RWPE1 (cell line): ENCODE measurements around the gene TSC22D2.

Experiments used
- CTCF ChIA-PET: fragments of 350-600 bp; sonication (Branson Sonifier 250); formaldehyde crosslinking; extraction: SDS; loops from one replicate; lab custom pipeline; 2021; lab: Yijun Ruan, JAX
- POLR2A ChIA-PET: fragments of 400-600 bp; formaldehyde crosslinking; extraction: SDS; loops from one replicate; lab custom pipeline; 2020; ENCODE audit warnings: antibody characterized with exemption; ENCODE audit not compliant: low non-redundant PET; lab: Yijun Ruan, JAX
- DNase-seq: peaks from one replicate; pipeline ENCODE4 v3.0.0; 2012; ENCODE audit warnings: low spot score
- H3K27ac ChIP-seq: fragments of 450-650 bp; 2 replicates; pipeline ENCODE4 v1.5.1; 2017
- TF ChIP-seq, protein P1 (sequence below): fragments of 450-650 bp; conservative IDR thresholded peaks from 2 replicates; pipeline ENCODE4 v1.5.1; 2017; ENCODE audit warnings: low read depth, mild to moderate bottlenecking

The TSC22D2 gene

DNA sequence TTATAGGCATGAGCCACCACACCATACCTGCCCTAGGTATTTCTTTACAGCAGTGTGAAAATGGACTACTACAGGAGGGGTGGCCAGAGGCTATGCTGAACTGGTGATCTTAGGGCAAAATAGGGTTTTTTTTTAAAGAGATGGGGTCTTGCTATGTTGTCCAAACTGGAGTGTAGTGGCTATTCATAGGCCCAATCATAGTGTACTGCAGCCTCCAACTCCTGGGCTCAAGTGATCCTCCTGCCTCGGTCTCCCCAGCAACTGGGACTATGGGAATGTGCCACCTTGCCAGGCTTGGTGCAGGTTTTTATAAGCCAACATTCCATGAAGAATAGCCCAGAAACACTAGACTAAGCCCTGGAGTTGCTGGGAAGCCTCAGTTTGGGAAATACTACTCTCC lies 28.6 kb upstream of the TSC22D2 start:
- POLR2A ChIA-PET, result no interaction called here
- H3K27ac ChIP-seq, result no peak overlapping the region
- DNase-seq, result no peak
- TF ChIP-seq, protein P1, sequence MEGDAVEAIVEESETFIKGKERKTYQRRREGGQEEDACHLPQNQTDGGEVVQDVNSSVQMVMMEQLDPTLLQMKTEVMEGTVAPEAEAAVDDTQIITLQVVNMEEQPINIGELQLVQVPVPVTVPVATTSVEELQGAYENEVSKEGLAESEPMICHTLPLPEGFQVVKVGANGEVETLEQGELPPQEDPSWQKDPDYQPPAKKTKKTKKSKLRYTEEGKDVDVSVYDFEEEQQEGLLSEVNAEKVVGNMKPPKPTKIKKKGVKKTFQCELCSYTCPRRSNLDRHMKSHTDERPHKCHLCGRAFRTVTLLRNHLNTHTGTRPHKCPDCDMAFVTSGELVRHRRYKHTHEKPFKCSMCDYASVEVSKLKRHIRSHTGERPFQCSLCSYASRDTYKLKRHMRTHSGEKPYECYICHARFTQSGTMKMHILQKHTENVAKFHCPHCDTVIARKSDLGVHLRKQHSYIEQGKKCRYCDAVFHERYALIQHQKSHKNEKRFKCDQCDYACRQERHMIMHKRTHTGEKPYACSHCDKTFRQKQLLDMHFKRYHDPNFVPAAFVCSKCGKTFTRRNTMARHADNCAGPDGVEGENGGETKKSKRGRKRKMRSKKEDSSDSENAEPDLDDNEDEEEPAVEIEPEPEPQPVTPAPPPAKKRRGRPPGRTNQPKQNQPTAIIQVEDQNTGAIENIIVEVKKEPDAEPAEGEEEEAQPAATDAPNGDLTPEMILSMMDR, result no peak
- CTCF ChIA-PET, result interaction anchor here (0.7 kb wide), 1 partner anchor 7 kb away, joined by 6 read pairs; no protein-coding TSS in a partner anchor

DNA sequence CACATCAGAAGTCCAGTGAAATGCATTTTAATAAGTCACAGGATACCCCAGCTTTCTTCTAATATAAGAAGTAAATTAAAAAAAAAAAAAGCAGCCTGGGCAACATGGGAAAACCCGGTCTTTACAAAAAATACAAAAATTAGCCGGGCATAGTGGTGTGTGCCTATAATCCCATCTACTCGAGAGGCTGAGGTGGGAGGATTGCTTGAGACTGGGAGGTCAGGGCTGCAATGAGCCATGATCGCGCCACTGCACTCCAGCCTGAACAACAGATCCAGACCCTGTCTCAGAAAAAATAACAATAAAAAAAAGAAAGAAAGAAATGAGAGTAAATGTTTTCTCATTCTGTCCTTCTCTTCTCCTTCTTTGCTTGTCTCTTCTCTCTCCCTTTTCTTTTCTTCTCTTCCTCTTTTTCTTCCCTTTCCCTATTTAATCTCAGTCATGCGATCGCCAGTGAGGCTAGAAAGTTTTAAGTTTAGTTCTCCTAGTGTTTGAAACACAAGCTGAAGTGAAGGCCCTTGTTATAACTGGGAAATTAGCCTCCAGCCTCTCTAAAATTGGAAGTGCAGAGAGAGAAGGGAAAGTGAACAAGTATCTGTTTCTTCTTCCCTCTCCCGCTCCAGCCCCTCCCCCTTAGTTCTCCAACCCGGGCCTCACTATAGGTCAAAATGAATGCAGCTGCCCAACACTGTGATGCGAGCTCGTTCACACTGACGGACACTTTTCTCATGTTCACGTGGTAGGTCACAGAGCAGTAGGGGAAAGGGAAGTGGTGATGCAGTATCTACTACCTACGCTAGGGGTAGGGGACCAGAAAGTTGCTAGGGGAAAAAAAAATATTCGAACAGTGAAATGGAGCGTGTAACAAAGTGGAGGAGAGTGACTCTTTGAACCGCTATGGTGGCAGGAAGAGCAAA lies 23.5 kb upstream of the TSC22D2 start:
- H3K27ac ChIP-seq, result no peak overlapping the region
- TF ChIP-seq, protein P1, result no peak
- ChIA-PET CTCF (no interaction called here), POLR2A (no interaction called here)
- DNase-seq, result no peak

DNA sequence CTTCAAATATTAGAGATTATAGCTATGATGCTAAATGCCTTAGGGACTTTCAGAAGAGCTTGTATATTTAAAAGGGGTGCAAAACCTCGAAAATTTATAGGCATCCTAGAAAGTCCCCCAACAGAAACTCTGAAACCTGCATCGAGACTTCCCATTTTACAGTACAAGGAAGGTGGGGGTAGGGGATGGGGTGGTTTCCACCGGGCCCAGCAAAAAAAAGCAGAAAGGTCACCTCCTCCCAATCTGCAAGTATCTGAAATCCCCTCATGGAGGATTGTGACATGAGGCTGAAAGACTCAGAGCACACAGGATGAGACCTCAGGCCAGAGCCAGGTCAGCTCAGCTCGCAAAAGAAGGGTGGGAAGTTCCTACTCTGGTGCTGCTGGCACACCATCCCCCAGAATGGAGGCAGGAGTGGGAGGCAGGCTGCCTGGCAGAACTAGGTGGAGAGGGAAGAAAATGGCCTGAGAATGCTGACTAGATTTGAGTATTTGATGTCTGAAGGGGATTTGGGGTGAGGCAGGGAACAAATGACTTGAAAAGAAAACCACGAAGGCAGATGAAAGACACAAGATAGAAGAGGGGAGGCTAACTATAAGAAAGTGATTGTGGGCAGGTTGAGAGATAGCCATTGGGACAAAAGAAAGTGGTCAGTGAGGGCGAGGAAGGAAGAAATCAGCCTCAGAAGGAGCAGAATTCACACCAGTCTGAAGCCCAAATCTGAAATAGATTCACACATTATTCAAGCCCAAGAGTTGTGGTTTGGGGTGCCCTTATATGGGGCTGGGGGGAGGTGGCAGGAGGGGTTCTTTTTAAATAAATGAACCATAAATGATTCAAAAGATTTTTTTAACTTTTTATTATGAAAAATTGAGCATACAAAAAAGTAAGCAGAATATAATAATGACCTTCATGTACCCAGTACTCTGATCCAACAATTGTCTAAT lies 22.5 kb upstream of the TSC22D2 start:
- TF ChIP-seq, protein P1, result no peak
- POLR2A ChIA-PET, result no interaction called here
- CTCF ChIA-PET, result no interaction called here
- H3K27ac ChIP-seq, result no peak overlapping the region
- DNase-seq, result no peak

DNA sequence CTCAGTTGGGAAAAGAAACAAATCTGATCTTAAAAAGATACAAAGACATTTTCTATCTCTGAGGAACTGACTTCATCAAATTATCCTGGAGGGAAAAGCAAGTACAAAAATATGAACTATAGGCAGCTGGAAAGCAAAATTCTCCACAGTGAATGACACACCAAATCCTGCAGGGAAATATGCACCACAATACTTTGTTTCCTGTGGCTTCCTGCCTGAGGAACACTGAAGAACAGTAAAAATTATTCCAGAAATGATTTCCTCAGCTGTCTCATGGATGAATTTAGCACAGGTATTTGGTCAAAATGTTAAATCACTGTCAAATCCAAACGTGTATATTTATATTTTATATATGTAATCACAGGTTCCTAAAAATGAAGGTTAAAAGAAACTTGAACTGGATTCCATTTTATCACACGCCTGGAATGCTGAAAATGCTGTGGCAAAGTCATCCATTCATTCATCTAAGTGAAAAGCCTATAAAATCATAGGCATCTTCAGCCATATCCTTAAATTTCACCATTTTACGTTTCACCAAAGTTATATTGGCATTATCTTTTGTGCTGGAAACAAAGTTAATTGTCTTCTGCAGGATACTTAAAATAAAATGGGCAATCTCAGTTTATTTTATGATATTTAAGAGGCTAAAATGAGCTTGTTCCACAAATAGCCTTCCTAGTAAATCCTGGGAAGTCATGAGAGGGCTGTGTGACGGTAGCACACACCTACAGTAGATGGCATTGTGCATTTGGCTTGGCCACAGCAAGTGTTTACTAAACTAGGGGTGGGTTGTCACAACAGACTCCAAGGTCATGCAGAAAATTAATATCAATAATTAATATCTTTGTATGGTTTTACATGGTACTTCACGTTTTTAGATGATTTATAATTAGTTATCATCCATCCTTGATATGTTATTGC lies 19.3 kb upstream of the TSC22D2 start:
- POLR2A ChIA-PET, result no interaction called here
- no peak overlapping the region for H3K27ac ChIP-seq
- CTCF ChIA-PET, result no interaction called here
- TF ChIP-seq, protein P1, result no peak
- no peak for DNase-seq

DNA sequence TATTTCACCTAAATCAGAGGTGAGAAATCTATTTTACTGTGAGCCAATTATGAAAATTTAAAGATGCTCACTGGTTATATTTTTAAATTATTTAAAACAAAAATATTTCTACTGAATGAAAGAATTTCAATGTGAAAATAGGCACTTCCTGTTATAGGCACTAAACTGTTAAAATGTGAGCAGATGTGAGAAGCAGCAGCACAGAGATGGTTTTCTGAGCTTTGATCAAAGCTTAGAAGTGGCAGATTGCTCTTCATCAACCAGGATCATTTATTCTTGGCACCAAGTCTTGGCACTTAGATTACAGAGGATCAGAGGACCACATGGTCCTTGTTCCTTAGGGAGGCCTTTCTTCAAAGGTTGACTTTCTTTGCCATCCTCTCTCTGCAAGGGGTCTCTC lies 18.0 kb upstream of the TSC22D2 start:
- no peak overlapping the region for H3K27ac ChIP-seq
- TF ChIP-seq, protein P1, result no peak
- DNase-seq, result no peak
- CTCF ChIA-PET, result no interaction called here
- POLR2A ChIA-PET, result no interaction called here
